Panc1 (cell line): Measurements from ENCODE around the gene ATP13A2.

Source experiments
- CTCF ChIP-seq: fragments of 450-650 bp; IDR thresholded peaks from 2 replicates; pipeline ENCODE4 v1.5.1; 2017; ENCODE audit warnings: mild to moderate bottlenecking
- POLR2AphosphoS5 ChIP-seq: IDR thresholded peaks from 2 replicates; pipeline ENCODE4 v1.6.1; 2012; ENCODE audit warnings: mild to moderate bottlenecking, low read depth, low read length, moderate library complexity
- REST ChIP-seq, 2 experiments: IDR thresholded peaks; 2 replicates each; pipeline ENCODE4 v1.6.1; 2011 to 2012; ENCODE audit warnings: low read depth in 2 of 2, control low read depth in 1 of 2, low read length in 1 of 2, mild to moderate bottlenecking in 1 of 2, moderate library complexity in 1 of 2; ENCODE audit not compliant: insufficient read depth in 1 of 2
- SIN3A ChIP-seq: IDR thresholded peaks from 2 replicates; pipeline ENCODE4 v1.6.1; 2012; ENCODE audit warnings: low read depth, mild to moderate bottlenecking, low read length, moderate library complexity, borderline replicate concordance; ENCODE audit not compliant: insufficient read depth
- TCF7L2 ChIP-seq: IDR thresholded peaks from 2 replicates; pipeline ENCODE4 v1.6.1; 2011; ENCODE audit warnings: mild to moderate bottlenecking, low read depth, low read length, inconsistent platforms

- TF ChIP-seq POLR2AphosphoS5 (no peak), CTCF (no peak), REST (IDR thresholded peaks at IDR 0.05; ENCODE audit: insufficient read depth in 1 of 2, low read depth in 2 of 2, low read length in 1 of 2) (no peak), TCF7L2 (no peak), SIN3A (no peak)
Measured at GRCh38 chr1:16992102-16992501, 19.6 kb downstream of the ATP13A2 start.
